GM19372 (cell line): ENCODE data around the gene TCP11X2.
"Not testable (repeated sequence)": the region's sequence is repeated elsewhere in the genome, so short reads cannot be mapped to it uniquely, and the experiment has no call there.

Experiments used
- ATAC-seq: cut with Tn5 transposase; IDR thresholded peaks from one replicate; pipeline ENCODE4 v1.9.1; 2021; ENCODE audit warnings: mild to moderate bottlenecking, low read depth, moderate library complexity; ENCODE audit not compliant: unreplicated experiment

Gene TCP11X2

GRCh38 chrX:102471762-102472220 lies at the start of gene TCP11X2:
TCP11X2 (minus strand) TSS chrX:102471812.
- not testable (repeated sequence) for ATAC-seq

DNA sequence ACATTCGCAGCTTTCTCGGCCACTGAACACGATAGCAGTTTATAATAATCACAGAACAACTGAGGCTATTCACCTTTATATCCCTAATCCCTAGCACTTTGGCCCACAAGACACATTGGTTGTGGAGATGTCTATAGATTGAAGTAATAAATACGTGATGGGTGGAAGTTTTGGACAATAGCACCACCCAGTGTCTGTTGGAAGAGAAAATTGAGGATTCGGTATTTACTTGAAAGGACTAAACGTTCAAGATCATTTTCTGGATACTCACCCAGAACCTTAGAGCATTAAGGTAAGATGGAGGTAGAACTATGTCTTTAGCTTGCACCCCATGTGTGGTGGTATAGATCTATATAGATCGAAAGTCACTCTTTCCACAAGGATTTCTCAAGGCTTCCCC lies 45.7 kb upstream of the TCP11X2 start:
- ATAC-seq = no peak

DNA sequence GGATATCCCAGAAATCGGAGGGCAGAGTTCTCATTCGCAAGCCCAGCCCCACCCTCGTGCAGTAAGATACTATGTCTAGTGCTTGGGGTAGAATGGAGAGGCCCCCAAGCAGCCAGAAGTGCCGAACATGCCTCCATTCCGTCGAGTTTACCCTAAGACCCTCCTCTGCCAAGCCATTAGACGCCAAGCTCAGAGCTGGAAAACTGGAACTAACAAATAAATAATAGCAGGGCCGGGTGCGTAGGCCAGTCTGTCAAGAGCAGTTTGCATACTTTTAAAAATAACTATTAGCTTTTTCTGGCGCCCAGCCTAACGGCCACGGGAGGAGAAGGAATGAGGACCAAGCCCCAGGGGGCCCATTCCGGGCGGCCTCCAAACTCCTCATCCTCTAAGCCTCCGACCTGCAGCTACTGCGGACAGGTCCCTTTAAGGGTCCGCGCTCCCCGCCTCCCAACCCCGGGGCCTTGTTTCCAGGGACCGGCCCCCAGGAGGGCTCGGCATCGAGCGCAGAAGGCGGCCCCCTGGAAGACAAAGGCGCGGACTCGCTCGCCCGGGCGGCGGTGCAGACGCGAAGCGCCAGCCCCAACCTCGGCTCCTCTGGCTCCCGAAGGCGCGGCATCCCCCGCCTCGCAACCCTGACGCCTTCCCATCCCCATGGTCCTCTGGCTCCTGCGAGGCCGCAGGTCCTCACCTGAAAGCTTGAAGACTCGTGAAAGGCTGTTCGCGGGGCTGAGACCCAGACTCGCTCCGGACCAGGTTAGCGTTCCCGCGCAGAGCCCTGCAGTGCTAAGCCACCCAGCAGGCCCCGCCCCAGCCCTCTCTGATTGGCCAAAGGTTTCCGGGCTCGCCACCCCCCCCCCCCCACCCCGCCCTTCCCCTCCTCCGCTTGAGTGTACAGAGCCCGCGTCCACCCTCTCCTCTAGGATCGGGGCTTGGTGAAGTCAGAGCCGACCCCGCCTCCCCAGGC lies 44.6 kb upstream of the TCP11X2 start, which contains the start of gene TMSB15A:
TMSB15A (minus strand) TSS at position 765 of the 967 bp plus-strand sequence.
- peak; percentile 90 for ATAC-seq

GRCh38 chrX:102514536-102514935 lies 42.9 kb upstream of the TCP11X2 start:
- ATAC-seq = no peak

DNA sequence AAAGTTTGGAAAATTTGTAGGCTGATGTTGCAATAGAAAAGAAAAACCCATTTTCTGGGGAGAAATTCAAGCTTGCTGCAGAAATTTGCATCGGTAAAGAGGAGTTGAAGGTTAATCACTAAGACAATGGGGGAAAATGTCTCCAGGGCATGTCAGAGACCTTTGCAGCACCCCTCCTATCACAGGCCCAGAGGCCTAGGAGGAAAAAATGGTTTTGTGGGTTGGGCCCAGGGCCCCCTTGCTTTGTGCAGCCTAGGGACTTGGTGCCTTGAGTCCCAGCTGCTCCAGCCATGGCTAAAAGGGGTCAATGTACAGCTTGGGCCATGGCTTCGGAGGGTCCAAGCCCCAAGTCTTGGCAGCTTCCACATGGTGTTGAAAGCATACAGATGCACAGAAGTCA lies 27.1 kb upstream of the TCP11X2 start:
- no peak for ATAC-seq

GRCh38 chrX:102491766-102492165 lies 20.2 kb upstream of the TCP11X2 start:
- ATAC-seq = no peak

GRCh38 chrX:102478765-102479164 lies 7.2 kb upstream of the TCP11X2 start:
- ATAC-seq = not testable (repeated sequence)

DNA sequence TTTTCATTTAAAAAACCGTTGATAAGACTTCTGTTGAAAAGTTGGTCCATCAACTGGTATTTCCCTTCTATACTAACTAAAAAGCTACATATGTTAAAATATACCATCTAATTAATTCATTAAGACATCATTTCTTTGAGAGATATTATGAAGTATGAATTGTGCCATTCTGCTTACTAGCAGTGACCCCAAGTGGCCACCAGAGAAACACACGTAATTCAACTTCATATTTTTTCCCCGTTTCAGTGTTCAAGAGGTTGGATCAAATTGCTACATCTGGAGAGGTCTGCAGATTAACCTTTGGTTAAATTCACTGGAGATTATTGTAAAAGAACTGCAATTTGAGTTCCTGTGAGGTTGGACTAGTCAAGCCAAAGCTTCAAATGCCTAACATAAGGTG lies 1.4 kb downstream of the TCP11X2 start:
- ATAC-seq = not testable (repeated sequence)

DNA sequence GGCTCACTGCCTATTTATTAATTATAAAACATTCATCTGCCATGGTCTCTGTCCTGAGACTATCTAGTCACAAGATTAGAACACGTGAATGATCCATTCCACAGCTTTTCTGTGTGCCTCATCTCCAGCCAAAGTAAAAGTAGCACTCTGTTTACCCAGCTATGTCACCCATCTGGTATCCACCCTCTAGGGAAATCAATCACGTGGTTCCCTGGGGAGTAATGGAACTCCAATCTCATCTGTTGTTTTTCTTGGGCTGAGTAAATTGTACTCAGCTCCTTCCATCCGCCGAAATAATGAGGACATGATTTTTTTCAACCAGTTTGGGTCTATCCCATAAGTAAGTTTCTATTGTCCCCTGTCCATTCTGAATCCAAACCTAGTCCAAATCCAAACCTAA lies 13.0 kb downstream of the TCP11X2 start:
- not testable (repeated sequence) for ATAC-seq

DNA sequence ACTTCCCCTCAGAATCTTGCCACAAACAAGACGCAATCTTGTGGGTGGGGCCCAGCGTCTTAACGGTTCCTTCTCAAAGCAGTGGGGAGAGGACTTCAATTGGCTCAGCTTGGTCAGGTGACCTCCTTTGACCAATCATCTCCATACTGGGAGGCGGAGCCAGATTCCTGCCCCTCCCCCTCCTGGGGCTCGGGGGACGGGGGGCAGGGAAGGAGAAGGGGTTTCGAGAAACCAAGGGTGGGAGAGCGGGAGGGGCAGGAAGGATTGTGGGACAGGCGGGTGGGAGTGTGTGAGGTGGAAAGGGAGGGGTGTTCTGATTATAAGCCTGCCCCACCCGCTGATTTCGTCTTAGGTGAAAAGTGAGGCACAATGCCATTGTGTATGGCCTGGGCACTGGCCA lies 31.7 kb downstream of the TCP11X2 start, which contains the start of gene NXF2B:
NXF2B (minus strand) TSS at position 101 of the 400 bp plus-strand sequence. CDS start 59,972 bp downstream, outside the sequence.
- ATAC-seq = not testable (repeated sequence)

GRCh38 chrX:102414493-102414892 lies 57.1 kb downstream of the TCP11X2 start:
- ATAC-seq = not testable (repeated sequence)
